Measurements from ENCODE around the gene CRIM1.

DNA sequence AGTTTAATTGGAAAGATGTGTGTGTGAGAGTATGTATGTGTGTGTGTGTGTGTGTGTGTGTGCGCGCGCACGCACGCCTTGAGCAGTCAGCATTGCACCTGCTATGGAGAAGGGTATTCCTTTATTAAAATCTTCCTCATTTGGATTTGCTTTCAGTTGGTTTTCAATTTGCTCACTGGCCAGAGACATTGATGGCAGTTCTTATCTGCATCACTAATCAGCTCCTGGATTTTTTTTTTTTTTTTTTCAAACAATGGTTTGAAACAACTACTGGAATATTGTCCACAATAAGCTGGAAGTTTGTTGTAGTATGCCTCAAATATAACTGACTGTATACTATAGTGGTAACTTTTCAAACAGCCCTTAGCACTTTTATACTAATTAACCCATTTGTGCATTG, 194.4 kb downstream of the CRIM1 start:
- TF ChIP-seq POLR2A (IDR thresholded peaks at IDR 0.05) (no peak), EP300 (IDR thresholded peaks at IDR 0.05; ENCODE audit: low read depth) (no peak)
- TF ChIP-seq, protein P1, sequence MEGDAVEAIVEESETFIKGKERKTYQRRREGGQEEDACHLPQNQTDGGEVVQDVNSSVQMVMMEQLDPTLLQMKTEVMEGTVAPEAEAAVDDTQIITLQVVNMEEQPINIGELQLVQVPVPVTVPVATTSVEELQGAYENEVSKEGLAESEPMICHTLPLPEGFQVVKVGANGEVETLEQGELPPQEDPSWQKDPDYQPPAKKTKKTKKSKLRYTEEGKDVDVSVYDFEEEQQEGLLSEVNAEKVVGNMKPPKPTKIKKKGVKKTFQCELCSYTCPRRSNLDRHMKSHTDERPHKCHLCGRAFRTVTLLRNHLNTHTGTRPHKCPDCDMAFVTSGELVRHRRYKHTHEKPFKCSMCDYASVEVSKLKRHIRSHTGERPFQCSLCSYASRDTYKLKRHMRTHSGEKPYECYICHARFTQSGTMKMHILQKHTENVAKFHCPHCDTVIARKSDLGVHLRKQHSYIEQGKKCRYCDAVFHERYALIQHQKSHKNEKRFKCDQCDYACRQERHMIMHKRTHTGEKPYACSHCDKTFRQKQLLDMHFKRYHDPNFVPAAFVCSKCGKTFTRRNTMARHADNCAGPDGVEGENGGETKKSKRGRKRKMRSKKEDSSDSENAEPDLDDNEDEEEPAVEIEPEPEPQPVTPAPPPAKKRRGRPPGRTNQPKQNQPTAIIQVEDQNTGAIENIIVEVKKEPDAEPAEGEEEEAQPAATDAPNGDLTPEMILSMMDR (IDR thresholded peaks at IDR 0.05) = no peak
